ENCODE data around the gene ARHGAP1.
"Not testable (repeated sequence)": the region's sequence is repeated elsewhere in the genome, so short reads cannot be mapped to it uniquely, and the experiment has no call there.

ARHGAP1 gene

GRCh38 chr11:46722566-46723358 lies 22.3 kb upstream of the ARHGAP1 start:
- H3K27ac ChIP-seq: no peak overlapping the region
- H3K4me3 ChIP-seq (ENCODE audit: low read depth, low read length): no peak overlapping the region
- DNase-seq: no peak
- no peaks in the 10 kb centered on the region for H3K36me3 ChIP-seq (replicated peaks)
- in situ Hi-C loops (cut with HindIII; ENCODE audit: low pct_ligation_motif_present, low sequenced_read_pairs): no loop called here
- TF ChIP-seq CTCF (IDR thresholded peaks at IDR 0.05; ENCODE audit: low read depth, low read length, missing control alignments): no peak
- H3K27me3 ChIP-seq (replicated peaks): no peaks in the 10 kb centered on the region

- Histone ChIP-seq H3K27me3 (replicated peaks) (no peaks in the 10 kb centered on the region), H3K27ac (no peak overlapping the region), H3K4me3 (ENCODE audit: low read depth, low read length) (no peak overlapping the region), H3K36me3 (replicated peaks) (no peaks in the 10 kb centered on the region)
- in situ Hi-C loops (cut with HindIII; ENCODE audit: low pct_ligation_motif_present, low sequenced_read_pairs): no loop called here
- no peak for TF ChIP-seq CTCF (IDR thresholded peaks at IDR 0.05; ENCODE audit: low read depth, low read length, missing control alignments)
- no peak for DNase-seq
Measured at GRCh38 chr11:46721286-46721685, 20.9 kb upstream of the ARHGAP1 start.

- Histone ChIP-seq H3K27ac (no peak overlapping the region), H3K36me3 (replicated peaks) (no peaks in the 10 kb centered on the region), H3K27me3 (replicated peaks) (no peaks in the 10 kb centered on the region), H3K4me3 (ENCODE audit: low read depth, low read length) (no peak overlapping the region)
- DNase-seq: no peak
- TF ChIP-seq CTCF (IDR thresholded peaks at IDR 0.05; ENCODE audit: low read depth, low read length, missing control alignments): no peak
- in situ Hi-C loops (cut with HindIII; ENCODE audit: low pct_ligation_motif_present, low sequenced_read_pairs): no loop called here
Measured at GRCh38 chr11:46719543-46720218, 19.3 kb upstream of the ARHGAP1 start.

GRCh38 chr11:46719048-46719542 lies 18.7 kb upstream of the ARHGAP1 start, which contains the start of gene F2:
Gene F2, plus strand, starts transcription at chr11:46719213. Its CDS starts 23 bp downstream, at chr11:46719236.
- Histone ChIP-seq H3K27me3 (replicated peaks) (no peaks in the 10 kb centered on the region), H3K4me3 (ENCODE audit: low read depth, low read length) (no peak within 1 kb of the TSS), H3K36me3 (replicated peaks) (no peaks in the 10 kb centered on the region), H3K27ac (no peak within 1 kb of the TSS)
- no peak for DNase-seq
- in situ Hi-C loops (cut with HindIII; ENCODE audit: low pct_ligation_motif_present, low sequenced_read_pairs): no loop called here
- TF ChIP-seq CTCF (IDR thresholded peaks at IDR 0.05; ENCODE audit: low read depth, low read length, missing control alignments): no peak

GRCh38 chr11:46718155-46719019 lies 18.0 kb upstream of the ARHGAP1 start:
- Histone ChIP-seq H3K27ac (no peak overlapping the region), H3K27me3 (replicated peaks) (no peaks in the 10 kb centered on the region), H3K4me3 (ENCODE audit: low read depth, low read length) (no peak overlapping the region), H3K36me3 (replicated peaks) (no peaks in the 10 kb centered on the region)
- TF ChIP-seq CTCF (IDR thresholded peaks at IDR 0.05; ENCODE audit: low read depth, low read length, missing control alignments): no peak
- in situ Hi-C loops (cut with HindIII; ENCODE audit: low pct_ligation_motif_present, low sequenced_read_pairs): no loop called here
- DNase-seq: no peak

- H3K27ac ChIP-seq; DNase-seq; H3K4me3 ChIP-seq (ENCODE audit: low read depth, low read length); H3K36me3 ChIP-seq (replicated peaks); H3K27me3 ChIP-seq (replicated peaks); in situ Hi-C loops (cut with HindIII; ENCODE audit: low pct_ligation_motif_present, low sequenced_read_pairs): not testable (repeated sequence)
Measured at GRCh38 chr11:46717825-46718154, 17.4 kb upstream of the ARHGAP1 start.
